Stomach (tissue), 9 donors: ENCODE measurements around the gene PIWIL1. TPM values are rescaled to one million over a fixed set of nuclear protein-coding genes. Genes with fewer than 3 reads are reported as not detected.

ENCODE experiments used
- DNase-seq, 2 donors: peaks; one replicate each; pipeline versions ENCODE4 v3.0.0 to v3.0.0-alpha.2; 2013 to 2019
- H3K27ac ChIP-seq, 5 donors: fragments of 200-600 bp in 4 of 5; sonication (generic) in 4 of 5; one replicate each; pipeline ENCODE4 v1.5.1; 2013 to 2019; ENCODE audit warnings: mild to moderate bottlenecking in 1 of 5, moderate library complexity in 1 of 5
- H3K27me3 ChIP-seq, 3 donors: fragments of 200-600 bp; sonication (generic); one replicate each; pipeline ENCODE4 v1.5.1; 2017 to 2019; ENCODE audit warnings: mixed run types in 1 of 3
- H3K36me3 ChIP-seq, 4 donors: fragments of 200-600 bp; sonication (generic); 1 replicate in 3 of 4; 2 replicates in 1 of 4; pipeline ENCODE4 v1.5.1; 2016 to 2019
- H3K4me1 ChIP-seq, 4 donors: fragments of 200-600 bp; sonication (generic); one replicate each; pipeline ENCODE4 v1.5.1; 2016 to 2019
- H3K4me3 ChIP-seq, 4 donors: fragments of 200-600 bp; sonication (generic) in 3 of 4; one replicate each; pipeline ENCODE4 v1.5.1; 2016 to 2019; ENCODE audit warnings: mild to moderate bottlenecking in 1 of 4
- H3K9me3 ChIP-seq, 4 donors: fragments of 200-600 bp; sonication (generic); one replicate each; pipeline ENCODE4 v1.5.1; 2016 to 2019
- EP300 ChIP-seq: sonication (generic); formaldehyde crosslinking; IDR thresholded peaks from one replicate; pipeline ENCODE4 v1.6.1; 2017; ENCODE audit warnings: antibody characterized with exemption
- POLR2A ChIP-seq, 4 donors: fragments of 450-650 bp; IDR thresholded peaks; one replicate each; pipeline ENCODE4 v1.6.1; 2016; ENCODE audit warnings: antibody characterized with exemption in 4 of 4, control low read depth in 2 of 4, mild to moderate bottlenecking in 1 of 4, moderate library complexity in 1 of 4
- POLR2AphosphoS5 ChIP-seq, 3 donors: sonication (generic); formaldehyde crosslinking; IDR thresholded peaks; one replicate each; pipeline ENCODE4 v1.6.1; 2016; ENCODE audit warnings: antibody characterized with exemption in 3 of 3
- WGBS, 5 donors: extraction: QIAGEN DNeasy Blood & Tissue Kit in 3 of 5; methylation state at CpG; one replicate each; pipeline versions ENCODE4 v1.1.5 to v1.1.7; 2013 to 2018; 5-methylcytosine and 5-hydroxymethylcytosine counted together
- intact Hi-C: fragments of 100-400 bp; cut with DNase I; formaldehyde crosslinking; loops from one replicate; pipeline ENCODE4 v1.15.1; 2023; ENCODE audit warnings: low total_unique reads
- polyA plus RNA-seq, 3 donors: library from polyadenylated mRNA; stranded (reverse); fragments of 200-250 nt; gene quantifications; one replicate each; pipeline ENCODE4 v1.2.3, GENCODE V29; 2013
- total RNA-seq, 5 donors: library from RNA; depleted of rRNA; stranded (reverse); fragments of >200 nt; gene quantifications; one replicate each; pipeline versions ENCODE4 v1.1.0 to v1.2.3, GENCODE V29; 2014 to 2016
- TF ChIP-seq, protein P1 (sequence below), 7 experiments: fragments of 450-650 bp in 4 of 7; fragments of 200-600 bp in 3 of 7; sonication (generic) in 3 of 7; IDR thresholded peaks; one replicate each; pipeline ENCODE4 v1.5.1; 2016 to 2019; ENCODE audit warnings: antibody characterized with exemption in 7 of 7, control low read depth in 2 of 7, mild to moderate bottlenecking in 1 of 7
- donor health status: healthy with polysubstance abuse.
- donor health status: Bipolar disorder and iron deficiency.
- donor health status: healthy.

The PIWIL1 gene
- total and polyA plus RNA-seq, 8 donors: not detected

- 54 to 63% (median 62%) methylated on average over 2 of the region's 2 CpGs for WGBS, 5 donors
- TF ChIP-seq POLR2AphosphoS5 (IDR thresholded peaks at IDR 0.05): no peak
- TF ChIP-seq EP300: no peak
- no peak for TF ChIP-seq POLR2A (IDR thresholded peaks at IDR 0.05)
- TF ChIP-seq, protein P1, sequence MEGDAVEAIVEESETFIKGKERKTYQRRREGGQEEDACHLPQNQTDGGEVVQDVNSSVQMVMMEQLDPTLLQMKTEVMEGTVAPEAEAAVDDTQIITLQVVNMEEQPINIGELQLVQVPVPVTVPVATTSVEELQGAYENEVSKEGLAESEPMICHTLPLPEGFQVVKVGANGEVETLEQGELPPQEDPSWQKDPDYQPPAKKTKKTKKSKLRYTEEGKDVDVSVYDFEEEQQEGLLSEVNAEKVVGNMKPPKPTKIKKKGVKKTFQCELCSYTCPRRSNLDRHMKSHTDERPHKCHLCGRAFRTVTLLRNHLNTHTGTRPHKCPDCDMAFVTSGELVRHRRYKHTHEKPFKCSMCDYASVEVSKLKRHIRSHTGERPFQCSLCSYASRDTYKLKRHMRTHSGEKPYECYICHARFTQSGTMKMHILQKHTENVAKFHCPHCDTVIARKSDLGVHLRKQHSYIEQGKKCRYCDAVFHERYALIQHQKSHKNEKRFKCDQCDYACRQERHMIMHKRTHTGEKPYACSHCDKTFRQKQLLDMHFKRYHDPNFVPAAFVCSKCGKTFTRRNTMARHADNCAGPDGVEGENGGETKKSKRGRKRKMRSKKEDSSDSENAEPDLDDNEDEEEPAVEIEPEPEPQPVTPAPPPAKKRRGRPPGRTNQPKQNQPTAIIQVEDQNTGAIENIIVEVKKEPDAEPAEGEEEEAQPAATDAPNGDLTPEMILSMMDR (IDR thresholded peaks at IDR 0.05): no peak
- Histone ChIP-seq H3K9me3 (no peaks in the 10 kb centered on the region), H3K36me3 (no peaks in the 10 kb centered on the region), H3K27me3 (peaks cover 0 to 17% (median 0%) of the 10 kb centered on the region in 3 donors), H3K4me3 (no peak overlapping the region), H3K27ac (no peak overlapping the region), H3K4me1 (no peaks in the 10 kb centered on the region)
- intact Hi-C loops: no loop called here
- DNase-seq: no peak
Observed at GRCh38 chr12:130364578-130364977, 26.9 kb downstream of the PIWIL1 start.

DNA sequence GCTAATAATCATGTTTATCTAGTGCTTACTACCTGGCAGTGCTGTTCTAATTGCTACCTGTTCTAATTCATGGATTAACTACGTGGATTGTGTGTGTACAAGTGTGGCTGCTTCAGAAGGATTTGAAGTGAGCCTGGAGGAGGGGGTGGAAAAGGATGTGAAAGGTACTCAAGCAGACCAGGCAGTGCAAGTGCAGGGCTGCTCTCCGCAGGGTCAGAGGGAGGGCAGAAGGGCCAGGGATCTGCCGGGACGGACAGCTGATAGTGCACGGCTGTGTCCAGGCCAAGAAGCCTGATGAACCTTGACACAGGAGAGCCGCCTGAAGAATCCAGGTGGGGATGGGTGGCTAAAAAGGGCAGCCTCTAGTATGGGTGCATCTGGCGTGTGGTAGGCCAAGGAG is 28.5 kb downstream of the PIWIL1 start:
- intact Hi-C loops: no loop called here
- Histone ChIP-seq H3K9me3 (no peaks in the 10 kb centered on the region), H3K4me3 (no peak overlapping the region), H3K36me3 (no peaks in the 10 kb centered on the region), H3K4me1 (no peaks in the 10 kb centered on the region), H3K27me3 (peaks cover 0 to 20% (median 0%) of the 10 kb centered on the region in 3 donors), H3K27ac (no peak overlapping the region)
- no peak for DNase-seq
- TF ChIP-seq POLR2AphosphoS5 (IDR thresholded peaks at IDR 0.05): no peak
- no peak for TF ChIP-seq EP300
- TF ChIP-seq, protein P1 (IDR thresholded peaks at IDR 0.05): no peak
- no peak for TF ChIP-seq POLR2A (IDR thresholded peaks at IDR 0.05)
- 52 to 64% (median 55%) methylated on average over 7 of the region's 7 CpGs for WGBS, 5 donors

- WGBS, 5 donors: 67 to 86% (median 85%) methylated on average over 2 of the region's 2 CpGs
- peaks cover 0 to 24% (median 0%) of the 10 kb centered on the region in 3 donors for H3K27me3 ChIP-seq
- H3K36me3 ChIP-seq: no peaks in the 10 kb centered on the region
- H3K4me3 ChIP-seq: no peak overlapping the region
- no peaks in the 10 kb centered on the region for H3K4me1 ChIP-seq
- no peak for DNase-seq
- H3K9me3 ChIP-seq: no peaks in the 10 kb centered on the region
- H3K27ac ChIP-seq: no peak overlapping the region
- TF ChIP-seq POLR2AphosphoS5 (IDR thresholded peaks at IDR 0.05) (no peak), EP300 (no peak), POLR2A (IDR thresholded peaks at IDR 0.05) (no peak)
- TF ChIP-seq, protein P1 (IDR thresholded peaks at IDR 0.05): no peak
- intact Hi-C loops: no loop called here
Observed at GRCh38 chr12:130367003-130367402, 29.3 kb downstream of the PIWIL1 start.

GRCh38 chr12:130367523-130367922 is 29.8 kb downstream of the PIWIL1 start:
- no peaks in the 10 kb centered on the region for H3K36me3 ChIP-seq
- WGBS, 5 donors: 82 to 92% (median 91%) methylated on average over 13 of the region's 13 CpGs
- H3K27me3 ChIP-seq: peaks cover 0 to 24% (median 0%) of the 10 kb centered on the region in 3 donors
- no peak overlapping the region for H3K27ac ChIP-seq
- H3K4me1 ChIP-seq: no peaks in the 10 kb centered on the region
- intact Hi-C loops: no loop called here
- no peaks in the 10 kb centered on the region for H3K9me3 ChIP-seq
- no peak overlapping the region for H3K4me3 ChIP-seq
- TF ChIP-seq EP300: no peak
- no peak for TF ChIP-seq POLR2AphosphoS5 (IDR thresholded peaks at IDR 0.05)
- TF ChIP-seq POLR2A (IDR thresholded peaks at IDR 0.05): no peak
- TF ChIP-seq, protein P1 (IDR thresholded peaks at IDR 0.05): no peak
- DNase-seq: no peak
